Activated CD4-positive, alpha-beta memory T cell treated with anti-CD3 and anti-CD28 coated beads for 36 hours (primary cell): Measurements from ENCODE around the gene NEUROD2. TPM values are rescaled to one million over a fixed set of nuclear protein-coding genes. Genes with fewer than 3 reads are reported as not detected.
A peak's percentile ranks its signal among the peaks of the same experiment; 100 is the strongest.

Experiments
- CTCF ChIA-PET: fragments of 350-600 bp; sonication (Branson Sonifier 250); formaldehyde crosslinking; loops from one replicate; lab custom pipeline; 2021; ENCODE audit warnings: antibody characterized with exemption, inconsistent platforms; lab: Charles Lee
- POLR2A ChIA-PET: fragments of 350-600 bp; sonication (Branson Sonifier 250); formaldehyde crosslinking; loops from one replicate; lab custom pipeline; 2021; ENCODE audit warnings: antibody characterized with exemption; lab: Charles Lee
- DNase-seq: peaks from one replicate; pipeline ENCODE4 v3.0.0-alpha.2; 2020
- H3K27ac Mint-ChIP-seq: one replicate; pipeline ENCODE4 v1.8.0; 2021; ENCODE audit warnings: mixed read lengths
- H3K27me3 Mint-ChIP-seq: one replicate; pipeline ENCODE4 v1.8.0; 2021; ENCODE audit warnings: mixed read lengths
- H3K36me3 Mint-ChIP-seq: one replicate; pipeline ENCODE4 v1.8.0; 2021; ENCODE audit warnings: mixed read lengths
- H3K4me1 Mint-ChIP-seq: one replicate; pipeline ENCODE4 v1.8.0; 2021; ENCODE audit warnings: low read depth, mixed read lengths
- H3K4me3 Mint-ChIP-seq: one replicate; pipeline ENCODE4 v1.8.0; 2021; ENCODE audit warnings: mild to moderate bottlenecking, mixed read lengths
- H3K9me3 Mint-ChIP-seq: one replicate; pipeline ENCODE4 v1.8.0; 2021; ENCODE audit warnings: mixed read lengths
- intact Hi-C: fragments of 100-400 bp; cut with micrococcal nuclease; formaldehyde crosslinking; loops from one replicate; pipeline ENCODE4 v1.15.1; 2023
- total RNA-seq, 2 experiments: library from RNA; stranded (reverse); gene quantifications; one replicate each; pipeline ENCODE4 v1.2.3, GENCODE V29; 2021

NEUROD2 gene
- total RNA-seq = not detected

DNA sequence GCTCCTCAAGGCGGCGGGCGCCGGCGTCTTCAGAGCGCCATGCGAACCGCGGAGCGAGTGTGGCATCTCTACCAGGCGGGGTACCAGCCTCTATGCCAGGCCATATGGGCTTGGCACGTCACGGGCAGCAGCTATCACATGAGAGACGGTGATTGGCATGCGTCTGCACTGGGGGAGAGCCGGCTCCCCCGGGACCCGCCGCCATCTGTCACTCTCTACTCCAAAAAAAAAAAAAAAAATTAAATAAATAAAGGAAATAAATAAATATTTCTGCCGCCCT lies at the start of gene NEUROD2:
TSS of gene NEUROD2 (minus strand) at position 70 of the 280 bp plus-strand sequence. CDS start 1,321 bp downstream, outside the sequence.
- Mint-ChIP-seq H3K9me3 (no peaks in the 10 kb centered on the region), H3K4me3 (no peak within 1 kb of the TSS), H3K27ac (no peak within 1 kb of the TSS), H3K4me1 (peaks cover 17% of the 10 kb centered on the region), H3K36me3 (no peaks in the 10 kb centered on the region), H3K27me3 (peaks cover 50% of the 10 kb centered on the region)
- no peak for DNase-seq
- ChIA-PET POLR2A (no interaction called here), CTCF (interaction anchor here (9.2 kb wide), 1 partner anchor 14 kb away, joined by 56 read pairs; no protein-coding TSS in a partner anchor)
- intact Hi-C loops = no loop called here

- Mint-ChIP-seq H3K36me3 (peaks cover 2% of the 10 kb centered on the region), H3K27ac (no peak overlapping the region), H3K27me3 (no peaks in the 10 kb centered on the region), H3K4me3 (no peak overlapping the region), H3K4me1 (peaks cover 5% of the 10 kb centered on the region), H3K9me3 (no peaks in the 10 kb centered on the region)
- DNase-seq = no peak
- ChIA-PET CTCF (interaction anchor here (0.6 to 7.4 kb wide), 20 partner anchors 10 to 504 kb away, joined by 3 to 117 read pairs (median 8); partner anchors contain the start of genes ERBB2, MIEN1, PNMT and STARD3), POLR2A (interaction anchor here (0.6 kb wide), 2 partner anchors 30 to 271 kb away, joined by 3 read pairs; no protein-coding TSS in a partner anchor)
- intact Hi-C loops = no loop called here
These were observed 47.4 kb upstream of the NEUROD2 start for GRCh38 chr17:39655105-39655504.

DNA sequence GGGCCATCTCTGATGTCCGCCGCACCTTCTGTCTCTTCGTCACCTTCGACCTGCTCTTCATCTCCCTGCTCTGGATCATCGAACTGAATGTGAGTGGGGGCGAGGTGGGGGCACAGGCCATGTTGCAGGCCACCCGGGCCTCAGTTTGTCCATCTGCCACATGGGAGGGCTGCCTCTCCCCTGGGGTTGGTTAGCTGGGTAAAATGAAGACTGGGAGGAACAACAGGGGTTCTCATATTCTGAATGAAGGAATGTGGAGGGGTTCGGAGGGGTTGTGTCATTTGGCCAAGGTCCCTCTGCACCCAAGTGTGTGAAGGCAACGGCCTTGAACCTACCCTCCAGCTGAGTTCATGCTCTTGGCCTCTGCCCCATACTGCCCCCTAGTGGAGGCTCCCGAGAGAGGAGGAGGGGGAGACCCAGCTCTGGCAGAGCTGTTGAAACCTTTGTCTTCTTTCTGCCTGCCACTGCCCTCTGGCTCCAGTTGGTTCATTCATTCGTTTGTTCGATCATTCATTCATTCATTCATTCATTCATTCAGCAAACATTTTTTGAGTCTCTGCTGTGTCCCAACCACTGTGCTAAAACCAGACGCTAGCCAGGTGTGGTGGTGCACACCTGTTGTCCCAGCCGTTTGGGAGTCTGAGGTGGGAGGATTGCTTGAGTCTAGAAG lies 46.1 kb upstream of the NEUROD2 start:
- Mint-ChIP-seq H3K9me3 (no peaks in the 10 kb centered on the region), H3K4me3 (no peak overlapping the region), H3K4me1 (peaks cover 7% of the 10 kb centered on the region), H3K27me3 (no peaks in the 10 kb centered on the region), H3K27ac (no peak overlapping the region), H3K36me3 (peaks cover 2% of the 10 kb centered on the region)
- intact Hi-C loops = no loop called here
- ChIA-PET POLR2A (interaction anchor here (0.6 to 1.1 kb wide), 3 partner anchors 15 to 49 kb away, joined by 3 to 5 read pairs (median 3); partner anchors contain the start of genes PGAP3 and PNMT), CTCF (interaction anchor here (0.6 to 7.4 kb wide), 46 partner anchors 9 to 638 kb away, joined by 3 to 117 read pairs (median 5); partner anchors contain the start of genes ERBB2, IKZF3, MIEN1 and PGAP3)
- peak; percentile 88 for DNase-seq

GRCh38 chr17:39653316-39653661 lies 45.6 kb upstream of the NEUROD2 start:
- H3K4me1 Mint-ChIP-seq = peaks cover 8% of the 10 kb centered on the region
- no peaks in the 10 kb centered on the region for H3K9me3 Mint-ChIP-seq
- no peak for DNase-seq
- H3K36me3 Mint-ChIP-seq = peaks cover 3% of the 10 kb centered on the region
- POLR2A ChIA-PET = interaction anchor here (0.6 to 1.1 kb wide), 2 partner anchors 15 to 49 kb away, joined by 3 read pairs; partner anchors contain the start of gene PNMT
- CTCF ChIA-PET = interaction anchor here (0.7 to 7.4 kb wide), 40 partner anchors 9 to 423 kb away, joined by 3 to 117 read pairs (median 5); partner anchors contain the start of genes ERBB2, IKZF3, MIEN1 and PGAP3
- intact Hi-C loops = no loop called here
- no peaks in the 10 kb centered on the region for H3K27me3 Mint-ChIP-seq
- H3K27ac Mint-ChIP-seq = no peak overlapping the region
- H3K4me3 Mint-ChIP-seq = no peak overlapping the region

DNA sequence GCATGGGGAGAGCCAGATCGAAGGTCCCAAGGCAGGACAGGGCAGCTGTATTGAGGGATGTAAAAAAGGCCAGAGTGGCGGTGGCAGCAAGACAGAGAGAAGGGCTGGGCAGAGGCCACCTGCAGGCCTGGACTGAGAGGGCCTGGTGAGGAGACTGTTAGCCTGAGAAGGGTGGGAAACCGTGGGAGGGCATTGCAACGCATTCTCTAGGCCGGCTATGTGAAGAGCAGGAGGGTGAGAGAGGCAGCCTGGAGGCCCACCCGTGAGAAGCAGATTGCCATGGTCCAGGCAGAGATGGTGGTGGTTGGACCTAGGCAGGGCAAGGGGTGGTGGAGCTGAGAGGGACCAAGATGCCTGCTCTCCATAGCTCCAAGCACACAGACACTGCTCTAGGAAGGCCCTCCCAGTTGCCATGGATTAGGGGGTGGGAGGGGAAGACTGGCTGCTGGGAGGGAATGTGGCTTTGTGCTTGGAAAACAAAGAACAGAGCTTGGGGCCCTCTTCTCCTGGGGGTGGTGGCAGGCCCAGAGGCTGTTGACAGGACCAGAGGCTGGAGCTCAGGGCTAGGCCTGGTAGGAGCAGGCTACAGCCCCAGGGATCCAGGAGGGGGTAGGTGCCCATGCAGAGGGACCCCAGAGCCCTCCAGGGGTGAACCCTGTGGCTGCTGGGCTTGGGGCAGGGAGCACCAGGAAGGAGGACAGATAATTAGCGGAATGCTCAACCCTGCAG lies 45.0 kb upstream of the NEUROD2 start:
- H3K27ac Mint-ChIP-seq = no peak overlapping the region
- no peak for DNase-seq
- H3K27me3 Mint-ChIP-seq = no peaks in the 10 kb centered on the region
- peaks cover 8% of the 10 kb centered on the region for H3K4me1 Mint-ChIP-seq
- peaks cover 3% of the 10 kb centered on the region for H3K36me3 Mint-ChIP-seq
- intact Hi-C loops = no loop called here
- POLR2A ChIA-PET = no interaction called here
- CTCF ChIA-PET = interaction anchor here (0.9 to 7.4 kb wide), 13 partner anchors 10 to 375 kb away, joined by 3 to 117 read pairs (median 10); partner anchors contain the start of genes MIEN1, STARD3 and TCAP
- H3K9me3 Mint-ChIP-seq = no peaks in the 10 kb centered on the region
- no peak overlapping the region for H3K4me3 Mint-ChIP-seq

DNA sequence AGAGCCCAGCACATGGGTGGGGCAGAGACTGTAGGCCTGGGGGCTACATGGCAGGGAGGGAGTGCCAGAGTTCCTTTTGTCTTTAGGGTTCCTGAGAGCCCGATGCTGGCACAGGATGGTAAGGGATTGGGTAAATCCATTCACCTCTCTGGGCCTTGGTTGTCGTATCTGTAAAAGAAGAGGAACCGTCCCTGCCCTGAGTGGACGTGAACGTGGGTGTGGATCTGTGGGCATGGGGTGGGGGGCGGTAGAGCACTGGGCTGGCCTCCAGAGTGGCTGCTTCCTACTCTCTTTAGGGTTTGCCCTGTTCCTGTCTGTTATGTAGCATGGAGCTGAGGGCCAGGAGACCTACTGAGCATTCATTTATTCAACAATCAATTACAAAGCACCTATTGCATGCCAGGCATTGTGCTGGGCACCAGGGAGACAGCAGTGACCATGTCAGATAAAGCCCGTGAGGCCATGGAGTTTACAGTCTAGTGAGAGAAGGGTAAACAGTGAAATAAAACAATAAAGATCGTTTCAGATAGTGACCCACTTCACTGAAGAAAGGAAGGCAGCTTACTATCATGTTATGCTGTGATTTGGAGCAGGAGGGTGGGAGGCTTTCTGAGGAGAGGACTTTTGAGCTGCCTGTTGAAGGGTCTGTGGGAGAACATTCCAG lies 44.3 kb upstream of the NEUROD2 start:
- H3K27me3 Mint-ChIP-seq = no peaks in the 10 kb centered on the region
- no peak overlapping the region for H3K27ac Mint-ChIP-seq
- intact Hi-C loops = no loop called here
- H3K36me3 Mint-ChIP-seq = peaks cover 3% of the 10 kb centered on the region
- no peaks in the 10 kb centered on the region for H3K9me3 Mint-ChIP-seq
- no peak overlapping the region for H3K4me3 Mint-ChIP-seq
- CTCF ChIA-PET = interaction anchor here (0.6 to 7.4 kb wide), 9 partner anchors 14 to 214 kb away, joined by 3 to 117 read pairs (median 10); partner anchors contain the start of genes MIEN1, STARD3 and TCAP
- POLR2A ChIA-PET = interaction anchor here (1.1 kb wide), 1 partner anchor 17 kb away, joined by 4 read pairs; the partner anchor contains the start of gene PNMT
- H3K4me1 Mint-ChIP-seq = peaks cover 8% of the 10 kb centered on the region
- no peak for DNase-seq

DNA sequence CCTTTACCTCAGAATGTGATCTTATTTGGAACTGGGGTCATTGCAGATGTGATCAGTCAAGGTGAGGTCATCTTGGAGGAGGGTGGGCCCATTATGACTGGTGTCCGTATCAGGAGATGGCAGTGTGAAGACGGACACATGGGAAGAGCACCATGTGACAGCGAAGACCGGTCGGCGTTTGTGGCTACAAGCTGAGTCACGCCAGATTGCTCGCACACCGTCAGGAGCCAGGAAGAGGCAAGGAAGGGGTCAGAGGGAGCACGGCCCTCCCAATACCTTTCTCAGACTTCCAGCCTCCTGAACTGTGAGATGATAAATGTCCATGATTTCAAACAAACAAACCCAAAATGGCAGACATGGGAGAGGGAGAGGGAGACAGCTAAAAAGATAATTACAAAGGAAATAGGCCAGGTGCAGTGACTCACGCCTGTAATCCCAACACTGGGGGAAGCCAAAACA lies 42.4 kb upstream of the NEUROD2 start:
- no peak overlapping the region for H3K4me3 Mint-ChIP-seq
- POLR2A ChIA-PET = no interaction called here
- DNase-seq = no peak
- H3K9me3 Mint-ChIP-seq = no peaks in the 10 kb centered on the region
- intact Hi-C loops = no loop called here
- H3K36me3 Mint-ChIP-seq = peaks cover 3% of the 10 kb centered on the region
- CTCF ChIA-PET = interaction anchor here (0.8 to 7.4 kb wide), 3 partner anchors 15 to 28 kb away, joined by 3 to 117 read pairs (median 11); partner anchors contain the start of gene PNMT
- H3K27ac Mint-ChIP-seq = no peak overlapping the region
- no peaks in the 10 kb centered on the region for H3K27me3 Mint-ChIP-seq
- H3K4me1 Mint-ChIP-seq = peaks cover 8% of the 10 kb centered on the region

GRCh38 chr17:39648616-39649366 lies 41.1 kb upstream of the NEUROD2 start:
- Mint-ChIP-seq H3K4me3 (no peak overlapping the region), H3K9me3 (no peaks in the 10 kb centered on the region), H3K27me3 (no peaks in the 10 kb centered on the region), H3K4me1 (peaks cover 17% of the 10 kb centered on the region), H3K36me3 (peaks cover 1% of the 10 kb centered on the region), H3K27ac (no peak overlapping the region)
- CTCF ChIA-PET = interaction anchor here (0.6 to 7.4 kb wide), 6 partner anchors 14 to 250 kb away, joined by 3 to 117 read pairs (median 3); partner anchors contain the start of gene PNMT
- POLR2A ChIA-PET = no interaction called here
- DNase-seq = no peak
- intact Hi-C loops = no loop called here

DNA sequence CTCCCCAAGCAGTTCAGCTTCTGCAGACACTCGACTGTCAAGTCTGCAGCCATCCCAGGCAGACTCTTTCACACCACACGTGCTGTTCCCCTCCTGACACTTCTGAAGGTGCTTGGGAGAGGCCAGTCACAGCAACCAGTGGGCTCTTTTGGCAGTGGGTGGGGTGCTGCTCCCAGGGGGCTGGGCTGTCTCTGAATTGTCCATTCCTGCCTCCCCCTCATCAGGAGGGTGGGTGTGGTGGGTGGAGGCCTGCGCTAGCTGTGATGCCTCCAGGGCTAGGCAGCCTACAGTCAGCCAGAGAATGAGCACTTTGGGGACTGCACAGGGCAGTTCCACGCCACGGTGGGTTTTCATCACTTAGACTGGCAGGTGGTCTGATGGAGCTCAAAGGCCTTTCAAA lies 39.5 kb upstream of the NEUROD2 start:
- DNase-seq = no peak
- H3K27me3 Mint-ChIP-seq = no peaks in the 10 kb centered on the region
- peaks cover 30% of the 10 kb centered on the region for H3K4me1 Mint-ChIP-seq
- intact Hi-C loops = no loop called here
- POLR2A ChIA-PET = no interaction called here
- CTCF ChIA-PET = interaction anchor here (0.8 to 1.6 kb wide), 3 partner anchors 12 to 83 kb away, joined by 3 to 5 read pairs (median 3); partner anchors contain the start of gene MIEN1
- no peaks in the 10 kb centered on the region for H3K9me3 Mint-ChIP-seq
- no peak overlapping the region for H3K27ac Mint-ChIP-seq
- no peak overlapping the region for H3K4me3 Mint-ChIP-seq
- H3K36me3 Mint-ChIP-seq = peaks cover 1% of the 10 kb centered on the region

GRCh38 chr17:39643271-39643670 lies 35.6 kb upstream of the NEUROD2 start:
- Mint-ChIP-seq H3K9me3 (no peaks in the 10 kb centered on the region), H3K36me3 (no peaks in the 10 kb centered on the region), H3K4me3 (no peak overlapping the region), H3K27me3 (no peaks in the 10 kb centered on the region), H3K27ac (peak overlapping the region; percentile 68), H3K4me1 (peaks cover 57% of the 10 kb centered on the region)
- no peak for DNase-seq
- ChIA-PET CTCF (interaction anchor here (1.0 to 3.1 kb wide), 4 partner anchors 9 to 96 kb away, joined by 4 to 15 read pairs (median 6); no protein-coding TSS in a partner anchor), POLR2A (no interaction called here)
- intact Hi-C loops = no loop called here
